Gastrocnemius medialis (tissue), 4 donors: ENCODE measurements around the gene FAM227A. TPM values are rescaled to one million over a fixed set of nuclear protein-coding genes. Genes with fewer than 3 reads are reported as not detected.

Experiments
- ATAC-seq, 2 donors: fragments of 150-250 bp; one replicate each; pipeline ENCODE4 v1.9.1; 2016
- DNase-seq, 2 donors: peaks; one replicate each; pipeline ENCODE4 v3.0.0-alpha.2; 2019
- H3K27ac ChIP-seq, 4 donors: fragments of 200-600 bp; sonication (generic); 1 replicate in 1 of 4; 2 replicates in 3 of 4; pipeline ENCODE4 v1.5.1; 2016 to 2018; ENCODE audit warnings: mild to moderate bottlenecking in 2 of 4, moderate library complexity in 1 of 4
- H3K27me3 ChIP-seq, 3 donors: fragments of 200-600 bp; sonication (generic) in 2 of 3; 1 replicate in 1 of 3; 2 replicates in 2 of 3; pipeline versions ENCODE4 v1.5.1 to v1.6.0; 2016 to 2019; ENCODE audit warnings: mild to moderate bottlenecking in 1 of 3, moderate library complexity in 1 of 3
- H3K36me3 ChIP-seq, 2 donors: fragments of 200-600 bp; sonication (generic) in 1 of 2; one replicate each; pipeline ENCODE4 v1.5.1; 2017 to 2018
- H3K4me1 ChIP-seq, 2 donors: fragments of 200-600 bp; sonication (generic) in 1 of 2; one replicate each; pipeline ENCODE4 v1.5.1; 2016 to 2017; ENCODE audit warnings: mild to moderate bottlenecking in 2 of 2
- H3K4me3 ChIP-seq, 4 donors: fragments of 200-600 bp; sonication (generic) in 3 of 4; 1 replicate in 1 of 4; 2 replicates in 3 of 4; pipeline ENCODE4 v1.5.1; 2016 to 2019; ENCODE audit warnings: mild to moderate bottlenecking in 2 of 4
- H3K9me3 ChIP-seq, 3 donors: fragments of 200-600 bp; sonication (generic) in 2 of 3; 1 replicate in 1 of 3; 2 replicates in 2 of 3; pipeline ENCODE4 v1.5.1; 2016 to 2019
- CTCF ChIP-seq, 5 experiments: fragments of 450-650 bp in 3 of 5; fragments of 200-600 bp in 2 of 5; sonication (generic) in 2 of 5; IDR thresholded peaks in 4 of 5; conservative IDR thresholded peaks in 1 of 5; 1 replicate in 4 of 5; 2 replicates in 1 of 5; pipeline ENCODE4 v1.5.1; 2016 to 2019; ENCODE audit warnings: antibody characterized with exemption in 5 of 5, mild to moderate bottlenecking in 3 of 5, moderate library complexity in 3 of 5
- POLR2A ChIP-seq, 2 donors: fragments of 450-650 bp; IDR thresholded peaks; one replicate each; pipeline ENCODE4 v1.6.1; 2017; ENCODE audit warnings: antibody characterized with exemption in 2 of 2, mild to moderate bottlenecking in 2 of 2, moderate library complexity in 2 of 2
- in situ Hi-C, 4 donors: fragments of 200-750 bp; cut with MboI; loops; one replicate each; pipeline versions ENCODE4 v1.15.0 to v1.8.0; 2017; ENCODE audit warnings: low sequenced_read_pairs in 4 of 4
- intact Hi-C: fragments of 100-400 bp; cut with DNase I; formaldehyde crosslinking; loops from one replicate; pipeline ENCODE4 v1.15.1; 2023; ENCODE audit warnings: low total_unique reads
- total RNA-seq, 4 donors: library from RNA; depleted of rRNA; stranded (reverse); fragments of >200 nt; gene quantifications; one replicate each; pipeline versions ENCODE4 v1.1.0 to v1.2.3, GENCODE V29; 2016

Gene FAM227A
- total RNA-seq = under 1 TPM in 1 of 4 donors, not detected in 3; 0.02 TPM

GRCh38 chr22:38656256-38657044, at the start of gene FAM227A, which contains the start of gene CBY1:
Gene FAM227A, minus strand, starts transcription at chr22:38656392. Its CDS starts 6,224 bp downstream, at chr22:38650168.
Gene CBY1, plus strand, starts transcription at chr22:38656638. Its CDS starts 11,417 bp downstream, at chr22:38668055.
- Histone ChIP-seq H3K27ac (peak within 1 kb of the TSS; percentile 87 to 98 (median 92)), H3K9me3 (no peaks in the 10 kb centered on the region), H3K27me3 (no peaks in the 10 kb centered on the region), H3K36me3 (peaks cover 0 to 6% of the 10 kb centered on the region in 2 donors), H3K4me1 (peaks cover 7 to 18% of the 10 kb centered on the region in 2 donors), H3K4me3 (peak within 1 kb of the TSS; percentile 79 to 99 (median 92))
- peak; percentile 64 to 72 for DNase-seq
- intact Hi-C loops (loop anchor here (1.0 to 2.0 kb wide), 2 partner anchors 86 to 152 kb away; partner anchors contain the start of gene DMC1), in situ Hi-C loops (no loop called here)
- peak; percentile 93 to 95 for ATAC-seq
- peak; percentile 72 to 76 for TF ChIP-seq POLR2A (IDR thresholded peaks at IDR 0.05)
- no peak for TF ChIP-seq CTCF (IDR thresholded peaks at IDR 0.05 in 4 of 5, conservative IDR thresholded peaks at IDR 0.05 in 1 of 5)

GRCh38 chr22:38705235-38706100, 49.3 kb upstream of the FAM227A start, which contains the start of gene GTPBP1:
Gene GTPBP1, plus strand, starts transcription at chr22:38705944. Its CDS starts 12 bp downstream, at chr22:38705956.
- H3K4me1 ChIP-seq = peaks cover 34% of the 10 kb centered on the region in 2 donors
- intact Hi-C loops (loop anchor here (5.0 to 10.0 kb wide), 4 partner anchors 167 to 641 kb away; partner anchors contain the start of genes CBX6 and CSNK1E), in situ Hi-C loops (no loop called here)
- H3K9me3 ChIP-seq = no peaks in the 10 kb centered on the region
- TF ChIP-seq CTCF (IDR thresholded peaks at IDR 0.05 in 4 of 5, conservative IDR thresholded peaks at IDR 0.05 in 1 of 5) = peak in 2 of 5 experiments; percentile 11 to 28
- TF ChIP-seq POLR2A (IDR thresholded peaks at IDR 0.05) = peak; percentile 98 to 99
- DNase-seq (peak; percentile 100), ATAC-seq (peak; percentile 85 to 88)
- H3K4me3 ChIP-seq = peak within 1 kb of the TSS; percentile 75 to 100 (median 90)
- peaks cover 0 to under 1% of the 10 kb centered on the region in 2 donors for H3K36me3 ChIP-seq
- no peaks in the 10 kb centered on the region for H3K27me3 ChIP-seq
- peak within 1 kb of the TSS; percentile 92 to 100 (median 97) for H3K27ac ChIP-seq

GRCh38 chr22:38704654-38705234, 48.6 kb upstream of the FAM227A start:
- peaks cover 35 to 37% of the 10 kb centered on the region in 2 donors for H3K4me1 ChIP-seq

More at GRCh38 chr22:38704654-38705234, 48.6 kb upstream of the FAM227A start:
- in situ Hi-C loops = no loop called here
- TF ChIP-seq POLR2A (IDR thresholded peaks at IDR 0.05) = no peak
- TF ChIP-seq CTCF (IDR thresholded peaks at IDR 0.05 in 4 of 5, conservative IDR thresholded peaks at IDR 0.05 in 1 of 5) = no peak
- Histone ChIP-seq H3K36me3 (no peaks in the 10 kb centered on the region), H3K9me3 (no peaks in the 10 kb centered on the region), H3K27ac (peak overlapping the region; percentile 82 to 90 (median 90)), H3K4me3 (peak overlapping the region; percentile 31 to 56 (median 50)), H3K27me3 (no peaks in the 10 kb centered on the region)
- intact Hi-C loops = loop anchor here (5.0 to 10.0 kb wide), 5 partner anchors 168 to 640 kb away; partner anchors contain the start of genes CBX6 and CSNK1E
- ATAC-seq (no peak), DNase-seq (no peak)
